Measurements from ENCODE around the gene SERAC1. TPM values are rescaled to one million over a fixed set of nuclear protein-coding genes. Genes with fewer than 3 reads are reported as not detected.

The SERAC1 gene
- total and polyA plus RNA-seq, 10 of the 15 experiments (the other 5 are each of a cell fraction or from before 2014, with no cell fraction given) = 0.76 to 2.9 (median 2.2) TPM

DNA sequence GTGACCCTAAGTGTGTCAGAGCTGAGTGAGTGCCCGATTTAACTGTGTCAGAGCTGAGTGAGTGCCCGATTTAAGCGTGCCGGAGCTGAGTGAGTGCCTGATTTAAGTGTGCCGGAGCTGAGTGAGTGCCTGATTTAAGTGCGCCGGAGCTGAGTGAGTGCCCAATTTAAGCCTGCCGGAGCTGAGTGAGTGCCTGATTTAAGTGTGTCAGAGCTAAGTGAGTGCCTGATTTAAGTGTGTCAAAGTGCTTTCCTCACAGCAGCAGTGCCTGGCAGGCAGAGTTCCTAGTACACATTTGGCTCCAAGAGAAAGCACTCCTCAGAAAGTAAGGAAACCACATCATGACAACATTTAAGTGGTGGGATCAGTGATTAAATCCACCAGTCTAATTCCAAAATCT lies 13.2 kb downstream of the SERAC1 start:
- DNase-seq (ENCODE audit: low read depth, low spot score) (no peak), ATAC-seq (no peak), FAIRE-seq (no peak)
- H4K20me1 ChIP-seq (ENCODE audit: control insufficient read depth, insufficient read depth) = no peaks in the 10 kb centered on the region
- TSS peak; percentile 56 for BruUV-seq (replicated peaks)
- no peaks in the 10 kb centered on the region for H3K27me3 ChIP-seq (replicated peaks in 1 of 2; ENCODE audit: control insufficient read depth in 2 of 2, insufficient read depth in 2 of 2, low read length in 1 of 2)
- no peak overlapping the region for H3K4me3 ChIP-seq
- WGBS (ENCODE audit: insufficient coverage, insufficient replicate concordance, low lambda C conversion rate, missing lambda C conversion rate) = 97% methylated on average over 8 of the region's 8 CpGs
- intact Hi-C loops (cut with micrococcal nuclease; ENCODE audit: unreplicated experiment) (no loop called here), in situ Hi-C loops (cut with MboI) (no loop called here)
- ChIA-PET CTCF (no interaction called here), POLR2A (no interaction called here), SMC1A (ENCODE audit: uncharacterized antibody, unreplicated experiment) (interaction anchor here (0.6 kb wide), 1 partner anchor 1120 kb away, joined by 3 read pairs; no protein-coding TSS in a partner anchor), RAD21 (ENCODE audit: unreplicated experiment) (no interaction called here)
- no peaks in the 10 kb centered on the region for H3K9me3 ChIP-seq (replicated peaks; ENCODE audit: control insufficient read depth, insufficient read depth, low read length)
- no peaks in the 10 kb centered on the region for H3K4me1 ChIP-seq (ENCODE audit: control insufficient read depth, insufficient read depth, low read length)
- H3K9ac ChIP-seq (ENCODE audit: control insufficient read depth, insufficient read depth, low read length) = no peak overlapping the region
- H3K79me2 ChIP-seq (ENCODE audit: control insufficient read depth, insufficient read depth, low read length) = no peaks in the 10 kb centered on the region
- H3K36me3 ChIP-seq (ENCODE audit: control insufficient read depth in 2 of 2, insufficient read depth in 2 of 2, low read length in 1 of 2) = no peaks in the 10 kb centered on the region
- no peak overlapping the region for H3K27ac ChIP-seq (ENCODE audit: control insufficient read depth, insufficient read depth)
- no peak overlapping the region for H2AFZ ChIP-seq (ENCODE audit: control insufficient read depth, low read depth, low read length)
- no peak overlapping the region for H3K4me2 ChIP-seq (ENCODE audit: control insufficient read depth, insufficient read depth)
- TF ChIP-seq ZNF622 (IDR thresholded peaks at IDR 0.05) = no peak
- TF ChIP-seq, protein P1, sequence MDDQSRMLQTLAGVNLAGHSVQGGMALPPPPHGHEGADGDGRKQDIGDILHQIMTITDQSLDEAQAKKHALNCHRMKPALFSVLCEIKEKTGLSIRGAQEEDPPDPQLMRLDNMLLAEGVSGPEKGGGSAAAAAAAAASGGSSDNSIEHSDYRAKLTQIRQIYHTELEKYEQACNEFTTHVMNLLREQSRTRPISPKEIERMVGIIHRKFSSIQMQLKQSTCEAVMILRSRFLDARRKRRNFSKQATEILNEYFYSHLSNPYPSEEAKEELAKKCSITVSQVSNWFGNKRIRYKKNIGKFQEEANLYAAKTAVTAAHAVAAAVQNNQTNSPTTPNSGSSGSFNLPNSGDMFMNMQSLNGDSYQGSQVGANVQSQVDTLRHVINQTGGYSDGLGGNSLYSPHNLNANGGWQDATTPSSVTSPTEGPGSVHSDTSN (IDR thresholded peaks at IDR 0.05; ENCODE audit: insufficient replicate concordance, low read depth, low read length) = peak; percentile 16
- TF ChIP-seq, protein P2, sequence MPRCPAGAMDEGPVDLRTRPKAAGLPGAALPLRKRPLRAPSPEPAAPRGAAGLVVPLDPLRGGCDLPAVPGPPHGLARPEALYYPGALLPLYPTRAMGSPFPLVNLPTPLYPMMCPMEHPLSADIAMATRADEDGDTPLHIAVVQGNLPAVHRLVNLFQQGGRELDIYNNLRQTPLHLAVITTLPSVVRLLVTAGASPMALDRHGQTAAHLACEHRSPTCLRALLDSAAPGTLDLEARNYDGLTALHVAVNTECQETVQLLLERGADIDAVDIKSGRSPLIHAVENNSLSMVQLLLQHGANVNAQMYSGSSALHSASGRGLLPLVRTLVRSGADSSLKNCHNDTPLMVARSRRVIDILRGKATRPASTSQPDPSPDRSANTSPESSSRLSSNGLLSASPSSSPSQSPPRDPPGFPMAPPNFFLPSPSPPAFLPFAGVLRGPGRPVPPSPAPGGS (IDR thresholded peaks at IDR 0.05; ENCODE audit: borderline replicate concordance, insufficient read depth, low read depth, low read length, poor library complexity, severe bottlenecking) = peak; percentile 22
- no peak for TF ChIP-seq EGR1 (IDR thresholded peaks at IDR 0.05; ENCODE audit: borderline replicate concordance in 1 of 2, low read depth in 2 of 2, low read length in 2 of 2)

Measured in GM12878 (cell line).